SKM-1 (cell line): ENCODE data around the gene PARD6A.

Experiments
- DNase-seq: peaks from one replicate; lab custom pipeline; 2025; ENCODE audit not compliant: unreplicated experiment; lab: John Stamatoyannopoulos, UW

Gene PARD6A

DNA sequence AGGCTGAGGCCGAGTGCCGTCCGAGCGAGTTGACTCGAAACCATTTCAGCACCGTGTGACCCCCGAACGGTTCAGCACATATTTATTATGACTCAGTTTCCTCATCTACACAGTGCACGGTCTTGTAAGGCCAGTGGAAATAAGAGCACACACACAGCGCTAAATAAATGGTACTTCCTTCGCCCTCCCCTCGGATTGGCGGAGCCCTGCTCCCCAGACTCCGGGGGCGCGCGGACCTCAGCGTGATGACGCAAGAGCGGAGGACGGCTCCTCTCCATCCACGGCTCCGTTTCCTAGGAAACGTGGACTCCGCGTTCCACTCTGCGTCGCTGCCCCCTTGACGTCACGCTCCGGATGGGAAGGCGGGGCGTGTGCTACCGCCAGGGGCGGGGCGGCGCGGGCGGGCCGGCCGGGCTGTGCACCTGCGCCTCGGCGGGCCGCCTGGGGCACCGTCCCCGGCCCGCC, at the start of gene PARD6A:
TSS of gene PARD6A (plus strand) at position 397 of the 465 bp plus-strand sequence. CDS start 79 bp downstream, outside the sequence.
- DNase-seq = peak; percentile 86

DNA sequence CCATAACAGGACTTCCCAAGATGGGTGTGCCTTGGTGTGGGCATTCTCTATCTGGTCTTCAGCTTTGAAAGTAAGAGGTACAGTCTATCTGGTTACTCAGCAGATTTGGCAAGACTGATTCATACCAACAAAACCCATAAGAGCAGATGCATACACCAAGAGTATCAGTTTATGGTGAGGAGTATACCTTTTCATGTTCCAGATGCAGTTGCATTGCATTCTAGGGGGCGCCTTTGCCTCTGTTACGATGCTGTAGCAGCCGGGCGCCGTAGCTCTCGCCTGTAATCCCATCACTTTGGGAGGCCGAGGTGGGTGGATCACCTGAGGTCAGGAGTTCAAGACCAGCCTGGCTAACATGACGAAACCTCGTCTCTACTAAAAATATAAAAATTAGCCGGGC, 47.0 kb upstream of the PARD6A start:
- DNase-seq = no peak

- DNase-seq = no peak
Observed at GRCh38 chr16:67628216-67628615, 32.5 kb upstream of the PARD6A start.

DNA sequence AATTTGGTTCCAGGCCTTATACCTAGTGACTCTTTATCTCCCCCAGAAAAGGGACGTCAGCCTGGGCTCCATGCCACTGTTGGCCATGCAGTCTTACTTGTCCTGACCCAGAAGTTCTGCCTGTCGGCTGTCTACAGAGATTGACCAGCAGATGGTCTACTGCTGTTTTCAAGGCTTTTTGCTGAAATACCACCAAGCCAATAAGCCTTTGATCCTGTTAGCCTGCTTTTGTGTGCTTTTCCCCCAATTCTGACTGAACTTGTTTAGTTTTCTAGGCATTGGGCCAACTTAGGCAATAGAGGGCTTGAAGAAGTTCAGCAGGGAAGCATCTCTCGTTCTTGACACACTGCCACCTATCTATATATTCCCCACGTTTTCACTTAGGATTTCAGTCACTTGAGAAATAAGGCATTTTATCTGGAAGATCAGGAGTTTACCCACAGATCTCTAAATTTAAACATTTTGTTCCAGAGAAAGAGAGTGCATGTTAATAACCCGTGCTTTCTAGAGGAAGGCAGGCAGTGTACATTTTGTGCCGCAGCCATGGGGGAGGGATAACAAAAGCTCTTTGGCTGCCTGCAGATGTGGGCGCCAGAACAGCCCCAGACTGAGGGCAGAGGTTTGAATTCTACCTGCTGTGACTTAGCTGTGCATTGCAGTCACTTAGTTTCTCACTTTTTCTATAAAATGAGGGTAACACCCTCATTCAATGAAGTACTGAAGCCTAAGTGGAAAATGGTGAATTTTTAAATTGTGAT, 28.2 kb upstream of the PARD6A start:
- DNase-seq = no peak

GRCh38 chr16:67636713-67637112, 24.0 kb upstream of the PARD6A start:
- no peak for DNase-seq

DNA sequence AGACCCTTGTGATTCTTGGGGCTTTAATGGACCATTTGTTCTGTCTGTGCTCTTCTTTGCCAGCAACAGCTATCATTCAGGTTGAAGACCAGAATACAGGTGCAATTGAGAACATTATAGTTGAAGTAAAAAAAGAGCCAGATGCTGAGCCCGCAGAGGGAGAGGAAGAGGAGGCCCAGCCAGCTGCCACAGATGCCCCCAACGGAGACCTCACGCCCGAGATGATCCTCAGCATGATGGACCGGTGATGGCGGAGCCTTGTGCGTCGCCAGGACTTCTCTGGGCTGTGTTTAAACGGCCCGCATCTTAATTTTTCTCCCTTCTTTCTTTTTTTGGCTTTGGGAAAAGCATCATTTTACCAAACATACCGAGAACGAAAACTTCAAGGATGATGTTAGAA, 23.1 kb upstream of the PARD6A start:
- no peak for DNase-seq

GRCh38 chr16:67641779-67642708, 18.7 kb upstream of the PARD6A start:
- DNase-seq = no peak

DNA sequence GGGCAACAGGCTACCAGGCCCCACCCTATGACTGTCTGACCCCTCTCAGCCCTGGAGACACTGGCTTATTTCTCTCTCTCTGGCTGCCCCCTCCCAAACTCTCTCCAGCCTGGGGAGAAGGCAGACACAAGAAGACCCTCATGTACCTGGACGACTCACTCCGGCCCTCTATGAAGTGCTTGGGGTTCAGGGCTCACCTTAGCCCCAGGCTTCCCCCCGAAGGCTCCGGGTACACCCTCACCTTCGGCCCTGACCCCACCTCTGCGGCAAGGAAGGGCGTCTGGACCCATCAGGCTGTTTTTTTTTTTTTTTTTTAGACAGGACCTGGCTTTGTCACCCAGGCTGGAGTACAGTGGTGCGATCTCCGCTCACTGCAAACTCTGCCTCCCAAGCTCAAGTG, 16.7 kb upstream of the PARD6A start:
- no peak for DNase-seq

DNA sequence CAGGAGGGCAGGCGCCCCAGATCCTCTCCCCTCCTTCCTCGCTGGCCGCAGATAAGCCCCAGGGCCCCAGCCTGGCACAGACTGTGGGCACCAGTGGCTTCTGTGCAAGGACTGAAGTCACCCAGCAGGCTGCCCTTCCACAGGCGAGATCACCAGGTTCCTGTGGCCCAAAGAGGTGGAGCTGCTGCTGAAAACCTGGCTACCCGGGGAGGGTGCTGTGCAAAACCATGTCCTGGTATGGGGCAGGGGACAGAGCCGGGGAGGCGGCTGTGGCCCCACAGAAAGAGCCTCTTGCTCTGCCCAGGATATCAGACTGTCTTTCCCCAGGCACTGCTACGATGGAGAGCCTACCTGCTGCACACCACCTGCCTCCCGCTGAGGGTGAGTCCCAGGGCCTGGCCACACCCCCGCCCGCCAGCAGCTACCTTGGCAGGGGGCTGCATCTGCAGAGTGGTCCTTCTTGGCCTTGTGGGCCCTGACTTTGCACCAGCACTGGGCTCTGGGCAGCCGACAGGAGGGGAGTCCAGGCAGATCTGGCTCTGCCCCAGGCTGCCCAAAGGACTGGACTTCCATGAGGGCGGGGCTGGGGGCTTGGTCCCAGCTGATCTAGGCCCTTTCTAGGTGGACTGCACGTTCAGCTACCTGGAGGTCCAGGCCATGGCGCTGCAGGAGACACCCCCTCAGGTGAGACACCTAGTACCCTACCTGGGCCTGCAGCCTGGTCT, 15.2 kb upstream of the PARD6A start:
- DNase-seq = no peak

DNA sequence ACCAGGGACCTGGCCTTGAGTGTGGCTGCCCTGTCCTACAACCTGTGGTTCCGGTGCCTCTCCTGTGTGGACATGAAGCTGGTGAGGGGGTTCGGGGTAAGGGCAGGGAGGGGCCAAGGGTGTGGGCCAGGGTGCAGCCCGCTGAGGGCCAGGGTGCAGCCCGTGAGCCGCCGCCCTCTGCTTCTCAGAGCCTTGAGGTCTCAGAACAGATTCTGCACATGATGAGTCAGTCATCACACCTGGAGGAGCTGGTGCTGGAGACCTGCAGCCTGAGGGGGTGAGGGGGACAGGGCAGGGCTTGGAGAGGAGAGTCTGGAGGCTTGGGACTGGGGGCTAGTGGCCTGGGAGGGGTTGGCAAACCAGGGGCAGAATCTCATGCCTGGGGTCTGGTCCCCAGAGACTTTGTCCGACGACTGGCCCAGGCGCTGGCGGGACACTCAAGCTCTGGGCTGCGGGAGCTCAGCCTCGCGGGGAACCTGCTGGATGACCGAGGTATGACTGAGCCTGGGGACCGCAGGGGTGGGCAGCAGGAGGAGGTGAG, 13.6 kb upstream of the PARD6A start:
- no peak for DNase-seq

GRCh38 chr16:67647681-67648080, 13.1 kb upstream of the PARD6A start:
- no peak for DNase-seq

- no peak for DNase-seq
Observed at GRCh38 chr16:67648088-67648763, 12.5 kb upstream of the PARD6A start.

DNA sequence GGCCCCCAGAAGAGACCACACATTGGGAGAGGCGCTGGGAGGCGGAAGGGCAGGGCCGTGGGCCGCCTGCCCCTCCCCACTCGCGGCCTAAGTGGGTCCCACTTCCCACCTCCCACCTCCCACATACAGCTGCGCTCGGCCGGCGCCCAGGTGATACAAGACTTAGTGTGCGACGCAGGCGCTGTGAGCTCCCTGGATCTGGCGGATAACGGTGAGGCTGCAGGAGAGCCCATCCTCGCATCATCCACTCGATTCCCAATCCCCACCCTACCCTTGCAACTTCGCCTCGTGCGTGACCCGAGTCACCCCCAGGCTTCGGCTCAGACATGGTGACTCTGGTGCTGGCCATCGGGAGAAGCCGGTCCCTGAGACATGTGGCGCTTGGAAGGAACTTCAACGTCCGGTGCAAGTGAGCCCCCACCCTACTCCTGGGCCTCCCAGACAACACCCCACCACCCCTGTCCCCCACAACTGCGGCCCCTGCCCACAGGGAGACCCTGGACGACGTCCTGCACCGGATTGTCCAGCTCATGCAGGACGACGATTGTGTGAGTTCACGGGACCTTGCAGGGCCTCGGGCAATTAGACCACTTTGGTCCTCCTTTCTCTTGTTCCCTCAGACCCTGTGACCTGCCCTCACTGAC, 11.9 kb upstream of the PARD6A start:
- no peak for DNase-seq

GRCh38 chr16:67649494-67649931, 11.2 kb upstream of the PARD6A start:
- no peak for DNase-seq

DNA sequence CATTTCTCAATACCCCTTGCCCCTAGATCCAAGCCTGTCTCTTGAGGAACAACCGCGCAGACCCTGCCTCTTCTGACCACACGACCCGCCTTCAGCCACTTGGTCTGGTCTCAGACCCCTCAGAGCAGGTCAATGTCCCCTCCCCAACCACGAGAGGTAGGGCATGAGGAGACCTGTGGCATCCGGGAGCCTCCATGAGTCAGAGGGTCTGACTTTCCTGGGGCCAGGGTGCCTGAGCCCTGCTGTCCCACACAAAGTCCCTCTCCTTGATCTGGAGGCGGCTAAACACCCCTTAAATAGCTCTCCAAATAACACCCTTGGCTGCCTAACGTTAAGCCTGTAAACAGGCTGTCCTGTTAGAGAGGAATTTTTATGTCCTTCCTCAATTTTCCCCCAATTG, 10.7 kb upstream of the PARD6A start:
- no peak for DNase-seq

- DNase-seq = no peak
Observed at GRCh38 chr16:67651039-67651438, 9.7 kb upstream of the PARD6A start.

- DNase-seq = no peak
Observed at GRCh38 chr16:67651847-67652246, 8.9 kb upstream of the PARD6A start.

- no peak for DNase-seq
Observed at GRCh38 chr16:67652578-67653127, 8.1 kb upstream of the PARD6A start.

DNA sequence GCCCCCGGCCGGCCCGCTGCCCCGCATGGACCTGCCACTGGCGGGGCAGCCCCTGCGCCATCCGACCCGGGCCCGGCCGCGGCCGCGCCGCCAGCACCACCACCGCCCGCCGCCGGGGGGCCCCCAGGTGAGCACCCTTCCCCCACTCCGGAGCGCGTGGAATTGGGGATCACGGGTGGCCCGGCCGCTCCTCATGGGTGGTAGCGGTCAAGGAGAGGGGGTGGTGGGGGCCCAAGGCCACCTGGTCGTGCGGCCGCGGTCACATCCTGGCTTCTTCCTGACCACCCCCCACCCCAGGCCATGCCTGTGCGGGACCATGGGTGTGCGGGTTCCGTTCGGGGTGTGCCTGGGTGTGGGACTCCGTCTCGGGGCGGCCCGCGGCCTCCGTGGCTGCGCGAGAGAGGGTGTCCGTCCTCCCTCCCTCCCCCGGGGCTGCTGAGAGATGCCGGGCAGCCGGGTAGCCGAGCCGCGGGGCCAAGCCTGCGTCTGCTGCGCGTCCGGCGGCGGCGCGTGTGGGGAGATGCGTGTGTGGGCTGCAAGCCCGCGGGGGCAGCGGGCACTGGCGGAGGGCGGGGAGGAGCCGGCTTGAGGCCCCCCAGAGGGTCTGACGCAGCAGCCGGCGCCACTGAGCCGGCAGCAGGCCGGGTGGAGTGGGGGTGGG, 7.5 kb upstream of the PARD6A start:
- DNase-seq = no peak
